Suprapubic skin (tissue), 4 donors: ENCODE results near the gene C17orf78.

Experiments
- EP300 ChIP-seq: sonication (generic); formaldehyde crosslinking; IDR thresholded peaks from one replicate; pipeline ENCODE4 v1.6.1; 2017; ENCODE audit warnings: antibody characterized with exemption
- POLR2A ChIP-seq, 2 donors: fragments of 450-650 bp; IDR thresholded peaks; one replicate each; pipeline ENCODE4 v1.6.1; 2017; ENCODE audit warnings: antibody characterized with exemption in 2 of 2, mild to moderate bottlenecking in 2 of 2, moderate library complexity in 2 of 2
- POLR2AphosphoS5 ChIP-seq, 3 donors: sonication (generic); formaldehyde crosslinking; IDR thresholded peaks; one replicate each; pipeline ENCODE4 v1.6.1; 2017; ENCODE audit warnings: antibody characterized with exemption in 3 of 3
- TF ChIP-seq, protein P1 (sequence below), 2 donors: fragments of 200-600 bp in 1 of 2; fragments of 450-650 bp in 1 of 2; sonication (generic) in 1 of 2; IDR thresholded peaks; one replicate each; pipeline ENCODE4 v1.5.1; 2016 to 2019; ENCODE audit warnings: antibody characterized with exemption in 2 of 2, mild to moderate bottlenecking in 1 of 2, moderate library complexity in 1 of 2

DNA sequence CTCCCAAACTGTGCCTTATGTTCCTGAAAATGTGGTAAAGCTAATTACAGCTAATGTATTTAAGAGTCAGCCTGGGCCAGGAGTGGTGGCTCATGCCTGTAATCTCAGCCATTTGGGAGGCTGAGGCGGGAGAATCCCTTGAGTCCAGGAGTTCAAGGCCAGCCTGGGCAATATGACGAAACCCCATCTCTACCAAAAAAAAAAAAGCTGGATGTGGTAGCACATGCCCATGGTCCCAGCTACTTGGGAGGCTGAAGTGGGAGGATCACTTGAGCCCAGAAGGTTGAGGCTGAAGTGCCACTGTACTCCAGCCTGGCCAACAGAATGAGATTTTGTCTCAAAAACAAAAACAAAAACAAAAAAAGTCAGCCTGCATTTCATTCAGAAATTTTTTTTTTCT is 33.2 kb upstream of the C17orf78 start:
- TF ChIP-seq, protein P1, sequence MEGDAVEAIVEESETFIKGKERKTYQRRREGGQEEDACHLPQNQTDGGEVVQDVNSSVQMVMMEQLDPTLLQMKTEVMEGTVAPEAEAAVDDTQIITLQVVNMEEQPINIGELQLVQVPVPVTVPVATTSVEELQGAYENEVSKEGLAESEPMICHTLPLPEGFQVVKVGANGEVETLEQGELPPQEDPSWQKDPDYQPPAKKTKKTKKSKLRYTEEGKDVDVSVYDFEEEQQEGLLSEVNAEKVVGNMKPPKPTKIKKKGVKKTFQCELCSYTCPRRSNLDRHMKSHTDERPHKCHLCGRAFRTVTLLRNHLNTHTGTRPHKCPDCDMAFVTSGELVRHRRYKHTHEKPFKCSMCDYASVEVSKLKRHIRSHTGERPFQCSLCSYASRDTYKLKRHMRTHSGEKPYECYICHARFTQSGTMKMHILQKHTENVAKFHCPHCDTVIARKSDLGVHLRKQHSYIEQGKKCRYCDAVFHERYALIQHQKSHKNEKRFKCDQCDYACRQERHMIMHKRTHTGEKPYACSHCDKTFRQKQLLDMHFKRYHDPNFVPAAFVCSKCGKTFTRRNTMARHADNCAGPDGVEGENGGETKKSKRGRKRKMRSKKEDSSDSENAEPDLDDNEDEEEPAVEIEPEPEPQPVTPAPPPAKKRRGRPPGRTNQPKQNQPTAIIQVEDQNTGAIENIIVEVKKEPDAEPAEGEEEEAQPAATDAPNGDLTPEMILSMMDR (IDR thresholded peaks at IDR 0.05), result no peak
- no peak for TF ChIP-seq EP300
- TF ChIP-seq POLR2A (IDR thresholded peaks at IDR 0.05), result no peak
- TF ChIP-seq POLR2AphosphoS5 (IDR thresholded peaks at IDR 0.05), result no peak
